ENCODE data around the gene YIPF6. TPM values are rescaled to one million over a fixed set of nuclear protein-coding genes. Genes with fewer than 3 reads are reported as not detected.
A peak's percentile ranks its signal among the peaks of the same experiment; 100 is the strongest.
"Not testable (repeated sequence)": the region's sequence is repeated elsewhere in the genome, so short reads cannot be mapped to it uniquely, and the experiment has no call there.

Gene YIPF6
- total RNA-seq, 1 donor from 2014 or later, result 24.0 TPM

GRCh38 chrX:68508799-68509198 lies 9.9 kb downstream of the YIPF6 start:
- ATAC-seq, result no peak

DNA sequence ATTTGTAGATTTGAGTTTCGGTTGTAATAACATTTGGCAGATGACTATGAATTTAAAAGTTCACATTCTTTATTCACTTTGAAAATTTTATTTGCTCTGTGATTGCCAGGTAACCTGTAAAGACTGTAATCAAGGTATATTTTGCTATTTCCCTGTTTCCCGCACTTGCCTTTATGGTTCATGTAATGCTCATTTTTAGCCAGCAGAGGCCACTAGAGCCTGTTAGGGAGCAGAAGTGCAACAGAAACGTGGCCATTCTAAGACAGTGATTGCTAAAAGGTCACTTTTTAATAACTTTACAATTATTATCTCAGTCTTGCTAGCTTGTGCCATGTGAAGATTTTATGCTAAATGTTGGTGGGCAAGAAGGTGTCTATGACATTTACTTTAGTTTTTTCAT lies 12.4 kb downstream of the YIPF6 start:
- ATAC-seq, result peak; percentile 59

- not testable (repeated sequence) for ATAC-seq
These were observed 25.8 kb downstream of the YIPF6 start for GRCh38 chrX:68524680-68525079.

- no peak for ATAC-seq
These were observed 34.1 kb downstream of the YIPF6 start for GRCh38 chrX:68532831-68533533.

GRCh38 chrX:68533656-68534055 lies 34.8 kb downstream of the YIPF6 start:
- ATAC-seq, result no peak

DNA sequence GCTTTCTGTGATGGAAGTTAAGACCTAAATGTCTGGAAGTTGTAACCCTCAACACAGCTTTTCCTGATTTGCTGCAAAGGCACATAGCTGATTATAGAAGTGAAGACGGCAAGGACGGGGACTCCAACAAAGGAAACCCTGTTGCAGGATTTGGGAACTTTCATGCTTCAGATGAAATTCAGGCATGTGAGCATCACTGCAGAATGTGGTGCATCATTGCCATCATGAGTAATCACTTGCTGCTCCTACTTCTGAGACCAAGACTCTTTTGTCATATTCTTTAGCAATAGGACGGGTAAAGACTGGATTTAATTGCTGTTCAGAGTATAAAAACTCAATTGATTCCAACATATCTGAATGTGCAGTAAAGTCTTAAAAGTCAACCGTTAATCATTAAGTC lies 35.8 kb downstream of the YIPF6 start:
- ATAC-seq, result no peak

GRCh38 chrX:68536429-68536828 lies 37.6 kb downstream of the YIPF6 start:
- no peak for ATAC-seq

GRCh38 chrX:68536884-68537283 lies 38.0 kb downstream of the YIPF6 start:
- no peak for ATAC-seq

DNA sequence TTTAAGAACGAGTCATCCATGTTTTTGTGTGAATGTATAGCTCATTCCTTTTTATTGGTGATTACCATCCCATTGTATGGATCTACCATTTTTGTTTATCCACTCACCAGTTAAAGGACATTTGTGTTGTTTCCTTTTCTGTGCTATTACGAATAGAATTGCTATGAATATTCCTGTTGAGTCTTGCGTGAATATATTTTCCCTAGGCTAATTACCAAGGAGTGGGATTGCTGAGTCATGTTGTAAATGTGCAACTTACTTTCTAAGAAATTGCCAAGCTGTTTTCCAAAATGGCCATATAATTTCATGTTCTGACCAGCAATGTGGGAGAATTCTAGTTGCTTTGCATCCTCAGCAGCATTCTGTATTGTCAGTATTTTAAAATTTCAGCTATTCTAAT lies 51.3 kb downstream of the YIPF6 start:
- ATAC-seq, result no peak

DNA sequence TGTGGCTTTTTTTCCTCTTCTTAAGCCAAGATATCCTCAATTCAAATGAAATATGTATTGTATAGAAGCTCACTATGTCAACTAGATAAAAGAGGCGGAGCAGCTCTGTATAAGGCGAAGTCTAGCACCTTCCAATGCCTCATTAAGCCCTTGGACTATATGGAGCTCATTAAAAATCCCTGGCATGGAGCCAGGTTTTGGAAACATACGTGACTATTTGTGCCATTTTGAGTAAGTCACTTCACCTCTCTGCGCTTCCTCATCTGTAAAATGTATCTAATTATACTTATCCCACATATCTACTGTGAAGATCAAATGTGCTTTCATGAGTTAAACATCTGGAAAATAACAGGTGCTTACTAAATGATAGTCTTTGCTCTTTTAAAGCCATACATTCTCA lies 57.2 kb downstream of the YIPF6 start:
- no peak for ATAC-seq

DNA sequence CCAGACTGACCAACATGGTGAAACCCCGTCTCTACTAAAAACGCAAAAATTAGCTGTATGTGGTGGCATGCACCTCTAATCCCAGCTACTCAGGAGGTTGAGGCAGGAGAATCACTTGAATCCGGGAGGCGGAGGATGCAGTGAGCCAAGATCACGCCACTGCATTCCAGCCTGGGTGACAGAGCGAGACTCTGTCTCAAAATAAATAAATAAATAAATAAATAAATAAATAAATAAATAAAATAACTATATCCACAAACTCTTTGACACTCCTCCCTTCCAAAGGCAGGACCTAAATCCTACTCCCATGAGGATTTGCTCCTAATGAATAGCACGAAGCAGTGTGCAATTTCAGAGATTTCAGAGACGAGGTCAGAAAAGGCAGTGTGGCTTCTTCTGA lies 58.3 kb downstream of the YIPF6 start:
- not testable (repeated sequence) for ATAC-seq

GRCh38 chrX:68559905-68560304 lies 61.1 kb downstream of the YIPF6 start:
- ATAC-seq, result not testable (repeated sequence)

DNA sequence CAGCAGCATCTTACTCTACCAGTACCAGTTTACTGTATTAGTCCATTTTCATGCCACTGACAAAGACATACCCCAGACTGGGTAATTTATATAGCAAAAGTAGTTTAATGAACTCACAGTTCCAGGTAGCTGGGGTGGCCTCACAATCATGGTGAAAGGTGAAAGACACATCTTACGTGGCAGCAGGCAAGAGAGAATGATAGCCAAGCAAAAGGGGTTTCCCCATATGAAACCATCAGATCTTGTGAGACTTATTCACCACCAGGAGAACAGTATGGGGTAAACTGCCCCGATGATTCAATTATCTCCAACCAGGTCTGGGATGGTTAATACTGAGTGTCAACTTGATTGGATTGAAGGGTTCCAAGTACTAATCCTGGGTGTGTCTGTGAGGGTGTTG lies 69.3 kb downstream of the YIPF6 start:
- ATAC-seq, result no peak

- no peak for ATAC-seq
These were observed 71.7 kb downstream of the YIPF6 start for GRCh38 chrX:68570598-68570997.

GRCh38 chrX:68571292-68571609 lies 72.4 kb downstream of the YIPF6 start:
- no peak for ATAC-seq

GRCh38 chrX:68571610-68572311 lies 72.9 kb downstream of the YIPF6 start:
- peak; percentile 96 for ATAC-seq

DNA sequence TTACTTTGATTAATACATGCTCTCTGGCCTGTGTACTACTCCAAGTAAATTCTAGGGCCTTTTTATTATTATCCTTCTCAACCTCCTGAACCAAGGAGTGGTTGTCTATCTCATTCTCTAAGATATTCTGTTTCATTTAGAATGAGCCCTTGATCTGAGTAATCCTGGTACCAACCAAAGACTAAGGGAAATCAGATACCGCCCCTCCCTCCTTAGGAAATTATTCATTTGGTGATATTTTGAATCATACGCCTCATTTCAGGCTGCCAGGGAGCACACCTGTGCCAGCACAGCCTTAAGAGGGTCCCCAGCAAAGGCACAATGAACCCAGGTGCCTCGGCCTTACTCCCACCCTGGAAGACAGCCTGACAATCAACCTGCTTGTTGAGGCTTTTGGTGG lies 75.4 kb downstream of the YIPF6 start:
- ATAC-seq, result no peak

GRCh38 chrX:68579810-68580209 lies 81.0 kb downstream of the YIPF6 start:
- no peak for ATAC-seq

- no peak for ATAC-seq
These were observed 85.4 kb downstream of the YIPF6 start for GRCh38 chrX:68584221-68584620.

Other genes with a start within 250 kb of the YIPF6 start
- 4.7 TPM for gene OPHN1, start 65.6 kb upstream of the YIPF6 start, total RNA-seq
- 0.96 TPM for gene STARD8, start 148.6 kb downstream of the YIPF6 start, total RNA-seq

Data from esophagus mucosa (tissue), 1 donor.